ENCODE measurements around the gene ZMYND19.
"Not testable (repeated sequence)": the region's sequence is repeated elsewhere in the genome, so short reads cannot be mapped to it uniquely, and the experiment has no call there.

ZMYND19 gene

DNA sequence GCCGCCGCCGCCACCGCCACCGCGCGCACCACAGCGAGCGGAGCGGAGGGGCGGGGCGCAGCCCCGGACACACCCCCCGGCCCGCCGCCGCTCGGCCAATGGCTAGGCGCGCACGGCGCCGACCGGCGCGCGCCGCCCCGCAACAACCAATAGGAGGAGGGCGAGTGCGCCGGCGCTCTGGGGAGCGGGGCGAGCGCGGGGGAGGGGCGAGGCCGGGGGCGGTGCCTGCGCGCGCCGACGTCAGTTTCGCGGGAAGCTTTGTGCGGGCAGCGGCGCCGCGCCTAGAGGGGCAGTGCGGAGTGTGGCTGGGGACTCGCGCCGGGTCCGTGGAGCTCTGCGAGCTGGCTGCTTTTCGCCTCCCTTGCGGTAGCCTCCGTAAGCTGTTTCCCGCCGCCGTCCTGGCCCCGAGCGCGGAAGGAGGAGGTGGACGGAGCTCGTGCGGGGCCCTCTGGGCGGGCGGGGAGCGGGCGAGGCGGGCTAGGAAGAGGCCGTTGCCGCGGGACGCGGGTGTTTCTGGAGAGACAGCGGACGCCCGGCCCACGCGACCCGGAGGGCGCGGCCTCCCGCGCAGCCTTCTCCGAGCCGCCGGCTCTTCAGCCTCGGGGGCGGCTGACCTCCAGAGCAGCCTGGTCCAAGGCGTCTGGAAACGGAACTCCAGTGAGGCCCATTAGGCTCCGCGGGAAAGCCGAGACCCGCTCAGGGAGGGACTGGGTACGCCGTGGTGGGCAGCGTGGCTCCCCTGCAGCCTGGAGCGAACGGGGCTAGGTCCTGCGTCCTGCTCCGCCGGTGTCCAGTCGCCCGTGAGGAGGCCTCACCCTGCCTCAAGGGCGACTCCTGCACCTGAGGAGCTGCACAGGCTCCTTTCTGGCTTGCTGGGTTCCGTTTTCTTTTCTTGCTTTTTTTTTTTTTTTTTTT lies at the start of gene ZMYND19:
Gene ZMYND19, minus strand, starts transcription at position 44 of the 915 bp plus-strand sequence. CDS start 249 bp downstream, outside the sequence.
- peak; percentile 82 to 88 for DNase-seq (ENCODE audit: low read depth in 2 of 2)

DNA sequence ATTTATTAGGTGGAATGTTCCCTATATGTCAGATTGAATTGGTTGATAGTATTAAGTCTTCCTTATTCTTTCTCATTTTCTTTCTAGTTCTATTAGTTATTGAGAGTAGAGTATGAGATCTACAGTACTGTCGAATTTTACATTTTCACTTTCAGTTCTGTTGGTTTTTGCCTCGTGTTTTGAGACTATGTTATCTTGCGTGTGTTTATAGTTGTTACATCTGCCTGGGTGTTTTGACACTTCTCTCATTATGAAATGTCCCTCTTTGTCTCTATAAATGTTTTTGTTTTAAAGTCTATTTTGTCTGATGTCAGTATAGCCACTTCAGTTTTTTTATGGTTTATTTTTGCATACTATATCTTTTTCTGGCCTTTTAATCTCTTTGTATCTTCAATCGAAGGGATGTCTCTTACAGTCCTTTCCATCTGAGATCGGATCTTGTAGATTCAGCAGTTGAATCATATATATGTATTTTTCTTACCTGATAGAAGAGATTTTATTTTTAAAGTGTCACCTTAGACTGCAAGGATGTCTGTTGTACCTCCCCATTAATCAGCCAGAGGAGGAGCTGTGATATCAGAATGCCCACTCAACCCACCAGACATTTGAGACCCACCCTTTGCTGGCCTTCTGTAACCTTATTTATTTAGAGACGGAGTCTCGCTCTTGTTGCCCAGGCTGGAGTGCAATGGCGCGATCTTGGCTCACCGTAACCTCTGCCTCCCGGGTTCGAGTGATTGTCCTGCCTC lies 49.2 kb upstream of the ZMYND19 start:
- DNase-seq (ENCODE audit: low read depth in 2 of 2) = no peak

DNA sequence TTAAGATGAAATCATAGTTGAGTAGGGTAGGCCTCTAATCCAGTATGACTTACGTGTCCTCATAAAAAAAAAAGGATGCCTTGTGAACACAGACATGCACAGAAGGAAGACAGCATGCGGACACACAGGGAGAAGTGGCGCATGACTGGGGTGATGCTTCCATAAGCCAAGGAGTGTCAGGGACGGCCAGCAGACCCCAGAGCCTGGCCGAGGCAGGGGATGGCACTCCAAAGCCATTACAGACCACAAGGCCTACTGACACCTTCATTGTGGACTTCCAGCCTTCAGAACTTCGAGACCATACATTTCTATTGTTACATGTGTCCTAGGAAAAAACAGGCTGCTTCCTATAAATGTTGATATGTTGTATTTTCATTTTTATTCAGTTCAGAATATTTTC lies 48.4 kb upstream of the ZMYND19 start:
- DNase-seq (ENCODE audit: low read depth in 2 of 2) = no peak

DNA sequence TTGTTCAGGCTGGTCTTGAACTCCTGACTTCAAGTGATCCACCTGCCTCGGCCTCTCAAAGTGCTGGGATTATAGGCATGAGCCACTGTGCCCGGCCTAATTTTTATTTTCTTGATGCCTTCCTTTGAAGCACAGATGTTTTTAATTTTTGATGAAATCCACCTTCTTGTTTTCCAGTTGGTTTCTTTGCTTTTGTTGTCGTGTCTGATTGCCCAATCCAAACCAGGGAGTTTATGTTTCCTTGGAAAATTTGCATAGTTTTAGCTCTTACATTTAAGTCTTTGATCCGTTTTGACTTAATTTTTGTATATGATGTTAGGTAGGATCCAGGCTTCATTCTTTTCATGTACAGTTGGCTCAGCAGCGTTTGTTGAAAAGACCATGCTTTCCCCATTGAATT lies 43.7 kb upstream of the ZMYND19 start:
- no peak for DNase-seq (ENCODE audit: low read depth in 2 of 2)

DNA sequence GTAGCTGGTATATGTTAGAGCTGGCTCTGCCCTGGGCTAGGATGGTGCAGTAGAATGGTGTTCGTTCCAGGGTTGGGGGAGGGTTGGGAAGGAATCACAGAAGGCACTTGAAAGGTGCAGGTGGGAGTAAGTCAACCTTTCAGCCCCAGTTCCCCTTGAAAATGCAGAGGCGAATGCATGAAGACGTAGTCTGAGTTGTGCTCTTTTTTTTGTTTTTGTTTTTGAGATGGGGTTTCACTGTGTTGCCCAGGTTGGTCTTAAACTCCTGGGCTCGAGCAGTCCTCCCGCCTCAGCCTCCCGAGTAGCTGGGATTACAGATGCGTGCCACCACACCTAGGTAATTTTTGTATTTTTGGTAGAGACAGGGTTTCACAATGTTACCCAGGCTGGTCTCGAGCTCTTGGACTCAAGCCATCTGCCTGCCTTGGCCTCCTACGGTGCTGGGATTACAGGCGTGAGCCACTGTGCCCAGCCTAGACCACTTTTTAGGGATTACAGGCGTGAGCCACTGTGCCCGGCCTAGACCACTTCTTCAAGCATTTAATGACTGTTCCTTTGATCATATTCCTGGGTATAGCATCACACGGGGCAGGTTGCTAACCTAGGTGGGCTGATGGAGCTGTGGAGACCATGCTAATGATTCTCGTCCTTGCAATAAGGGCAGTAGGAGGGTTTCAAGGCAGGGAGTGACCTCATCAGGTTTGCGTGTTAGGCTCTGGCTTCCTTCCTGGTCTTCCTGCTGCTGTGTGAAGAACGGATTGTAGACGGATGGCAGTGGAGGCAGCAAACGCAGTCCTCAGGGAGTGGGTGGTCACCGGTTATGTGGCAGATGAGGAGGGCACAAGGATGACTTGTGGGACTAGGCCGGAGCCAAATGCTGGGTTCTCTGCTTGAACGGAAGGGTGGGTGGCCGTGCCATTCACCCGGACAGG lies 42.2 kb upstream of the ZMYND19 start:
- no peak for DNase-seq (ENCODE audit: low read depth in 2 of 2)

DNA sequence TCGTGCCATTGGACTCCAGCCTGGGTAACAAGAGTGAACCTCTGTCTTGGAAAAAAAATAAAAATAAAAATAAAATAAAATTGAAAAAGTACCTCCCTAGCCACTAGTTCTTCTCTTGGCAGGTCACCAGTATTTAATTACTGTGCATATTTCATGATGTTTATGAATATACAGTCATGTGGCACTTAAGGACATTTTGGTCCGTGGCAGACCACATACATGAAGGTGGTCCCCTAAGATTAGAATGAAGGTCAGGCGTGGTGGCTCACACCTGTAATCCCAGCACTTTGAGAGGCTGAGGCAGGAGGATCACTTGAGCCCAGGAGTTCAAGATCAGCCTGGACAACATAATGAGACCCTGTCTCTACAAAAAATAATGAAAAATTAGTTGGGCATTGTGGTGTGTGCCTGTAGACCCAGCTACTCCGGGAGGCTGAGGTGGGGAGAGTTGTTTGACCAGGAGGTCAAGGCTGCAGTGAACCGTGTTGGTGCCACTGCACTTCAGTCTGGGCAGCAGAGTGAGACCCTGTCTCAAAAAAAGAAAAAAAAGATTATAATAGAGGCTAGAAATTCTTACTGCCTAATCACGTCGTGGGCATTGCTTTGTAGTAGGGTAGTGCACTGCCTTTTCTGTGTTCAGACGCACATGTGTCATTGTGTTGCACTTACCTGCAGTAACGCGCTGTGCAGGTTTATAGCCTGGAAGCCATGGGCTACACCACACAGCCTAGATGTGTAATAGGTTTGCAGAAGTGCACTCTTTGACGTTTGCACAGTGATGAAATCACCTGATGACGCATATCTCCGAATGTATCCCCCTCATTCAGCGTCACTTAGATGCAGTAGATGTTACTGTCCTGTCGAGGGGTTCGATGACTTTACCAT lies 41.3 kb upstream of the ZMYND19 start:
- no peak for DNase-seq (ENCODE audit: low read depth in 2 of 2)

DNA sequence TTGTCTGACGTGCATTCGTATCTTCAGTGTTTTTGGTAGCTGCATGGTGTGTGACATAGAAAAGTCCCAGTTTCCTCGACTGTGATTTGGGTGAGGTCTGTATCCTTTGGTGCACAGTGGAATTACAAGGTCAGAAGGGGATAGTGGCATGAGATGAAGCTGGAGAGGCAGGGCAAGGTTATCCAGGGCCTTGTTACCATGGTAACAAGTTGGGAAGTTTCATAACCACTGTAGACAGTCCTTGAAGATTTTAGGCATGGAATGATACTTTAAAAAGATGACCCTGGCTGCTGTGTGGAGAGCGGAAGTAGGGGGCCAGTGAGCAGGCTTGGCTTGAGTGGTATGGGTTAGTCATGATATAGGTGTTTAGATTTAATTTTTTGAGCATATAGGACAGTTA lies 40.4 kb upstream of the ZMYND19 start:
- DNase-seq (ENCODE audit: low read depth in 2 of 2) = no peak

DNA sequence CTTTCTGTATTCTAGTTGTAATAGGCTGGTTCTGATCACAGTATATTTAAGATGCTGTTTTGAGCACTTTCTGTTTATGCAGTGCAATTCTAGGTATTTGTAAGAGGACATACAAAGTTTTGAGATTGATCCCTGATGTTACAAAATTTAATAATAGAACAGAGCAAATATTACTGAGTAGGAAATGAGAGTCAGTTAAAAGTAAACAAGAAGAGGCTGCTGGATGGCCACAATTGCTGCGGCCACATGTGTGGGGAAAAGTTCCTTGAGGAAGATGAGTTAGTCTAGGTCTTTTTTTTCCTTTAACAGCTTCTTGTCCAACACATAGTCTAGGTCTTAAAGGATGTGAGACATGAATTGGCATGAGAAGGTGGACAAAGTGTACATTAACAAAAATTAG lies 39.8 kb upstream of the ZMYND19 start:
- no peak for DNase-seq (ENCODE audit: low read depth in 2 of 2)

DNA sequence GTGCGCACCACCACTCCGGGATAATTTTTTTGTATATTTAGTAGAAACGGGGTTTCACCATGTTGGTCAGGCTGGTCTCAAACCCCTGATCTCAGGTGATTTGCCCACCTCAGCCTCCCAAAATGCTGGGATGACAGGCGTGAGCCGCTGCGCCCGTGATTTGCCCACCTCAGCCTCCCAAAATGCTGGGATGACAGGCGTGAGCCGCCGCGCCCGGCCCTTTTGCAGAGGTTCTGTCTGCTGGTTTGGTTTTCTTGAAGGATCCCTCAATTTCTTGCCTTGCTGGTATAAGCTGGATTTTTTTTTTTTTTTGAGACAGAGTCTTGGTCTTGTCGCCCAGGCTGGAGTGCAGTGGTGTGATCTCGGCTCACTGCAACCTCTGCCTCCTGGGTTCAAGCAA lies 37.1 kb upstream of the ZMYND19 start:
- DNase-seq (ENCODE audit: low read depth in 2 of 2) = not testable (repeated sequence)

DNA sequence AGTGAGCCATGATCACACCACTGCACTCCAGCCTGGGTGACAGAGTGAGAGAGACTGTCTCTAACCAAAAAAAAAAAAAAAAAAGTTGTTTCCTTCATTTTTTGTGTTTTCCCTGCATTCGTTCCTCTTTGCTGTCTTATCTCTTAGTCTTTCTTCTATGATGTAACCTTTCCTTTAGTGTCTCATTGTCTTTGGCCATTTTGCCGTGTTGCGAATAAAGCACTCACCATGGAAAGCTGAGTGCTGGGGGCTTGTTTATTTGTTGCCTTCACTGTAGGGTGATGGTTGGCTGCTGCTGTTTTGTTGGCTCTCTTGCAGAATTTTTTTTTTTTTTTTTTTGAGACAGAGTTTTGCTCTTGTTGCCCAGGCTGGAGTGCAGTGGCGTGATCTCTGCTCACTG lies 36.2 kb upstream of the ZMYND19 start:
- no peak for DNase-seq (ENCODE audit: low read depth in 2 of 2)

DNA sequence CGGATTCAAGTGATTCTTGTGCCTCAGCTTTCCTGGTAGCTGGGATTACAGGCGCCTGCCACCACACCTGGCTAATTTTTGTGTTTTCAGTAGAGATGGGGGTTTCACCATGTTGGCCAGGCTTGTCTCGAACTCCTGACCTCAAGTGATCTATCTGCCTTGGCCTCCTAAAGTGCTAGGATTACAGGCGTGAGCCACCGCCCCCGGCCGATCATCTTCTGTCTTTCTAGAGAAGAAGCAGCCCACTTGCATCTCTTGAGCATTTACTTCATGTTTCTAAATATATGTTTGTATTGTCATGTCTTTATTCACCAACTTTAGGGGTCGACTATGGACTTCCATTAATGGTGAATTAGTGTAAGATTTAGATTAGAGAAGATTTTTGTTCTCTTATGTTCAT lies 31.9 kb upstream of the ZMYND19 start:
- DNase-seq (ENCODE audit: low read depth in 2 of 2) = not testable (repeated sequence)

DNA sequence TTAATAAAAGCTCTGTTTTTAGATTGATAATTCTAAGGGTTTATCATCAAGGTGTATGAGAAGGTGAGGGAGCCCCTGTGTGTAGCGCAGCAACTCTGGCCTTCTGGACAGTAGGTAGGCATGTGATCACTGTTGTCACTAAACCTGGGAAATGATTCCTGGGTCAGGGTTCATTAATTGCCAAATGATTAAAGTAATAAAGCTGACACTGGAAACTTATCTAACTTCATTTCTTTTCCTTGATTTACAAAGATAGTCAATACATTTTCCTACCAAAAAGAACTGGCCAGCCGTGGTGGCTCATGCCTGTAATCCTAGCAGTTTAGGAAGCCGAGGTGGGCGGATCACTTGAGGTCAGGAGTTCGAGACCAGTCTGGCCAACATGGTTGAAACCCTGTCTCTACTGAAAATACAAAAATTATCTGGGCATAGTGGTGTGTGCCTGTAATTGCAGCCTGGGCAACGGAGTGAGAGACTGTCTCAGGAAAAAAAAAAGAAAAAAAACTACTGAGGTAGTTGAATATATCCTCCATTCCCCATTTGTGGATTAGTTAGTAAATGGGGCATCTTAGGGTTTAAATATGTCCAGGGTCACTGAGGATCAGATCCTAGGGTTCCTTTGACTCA lies 30.9 kb upstream of the ZMYND19 start:
- DNase-seq (ENCODE audit: low read depth in 2 of 2) = no peak

DNA sequence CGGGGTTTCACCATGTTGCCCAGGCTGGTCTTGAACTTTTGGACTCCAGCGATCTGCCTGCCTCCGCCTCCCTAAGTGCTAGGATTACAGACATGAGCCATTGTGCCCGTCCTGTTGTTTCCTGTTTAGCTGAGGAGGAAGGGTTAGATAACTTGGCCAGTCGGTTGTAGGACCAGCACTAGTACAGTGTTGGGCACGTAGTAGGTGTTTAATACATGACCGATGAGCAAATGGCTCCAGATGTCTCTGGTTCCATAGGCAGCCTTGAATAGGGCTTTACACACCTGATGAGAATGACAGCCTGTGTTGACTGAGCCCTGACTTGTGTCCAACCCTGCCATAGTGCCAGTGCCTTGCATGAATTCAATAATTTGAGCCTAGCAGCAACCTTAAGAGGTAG lies 30.3 kb upstream of the ZMYND19 start:
- no peak for DNase-seq (ENCODE audit: low read depth in 2 of 2)

DNA sequence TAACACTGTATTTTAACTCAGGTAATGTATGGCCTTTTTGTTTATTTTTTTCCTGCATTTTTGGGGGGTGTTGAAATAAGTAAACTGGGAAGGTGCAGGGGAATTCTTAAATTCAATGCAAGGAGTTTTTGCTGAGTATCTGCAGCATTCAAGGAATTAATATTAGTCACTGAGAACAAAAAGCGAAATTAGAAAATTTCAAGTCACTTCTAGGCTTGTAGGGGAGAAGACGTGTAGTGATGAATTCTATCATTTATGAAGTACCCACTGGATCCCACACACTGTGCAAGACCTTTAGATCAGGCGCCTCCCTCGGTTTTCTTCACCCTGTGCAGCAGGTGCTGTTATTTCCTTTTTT lies 29.7 kb upstream of the ZMYND19 start:
- DNase-seq (ENCODE audit: low read depth in 2 of 2) = no peak

DNA sequence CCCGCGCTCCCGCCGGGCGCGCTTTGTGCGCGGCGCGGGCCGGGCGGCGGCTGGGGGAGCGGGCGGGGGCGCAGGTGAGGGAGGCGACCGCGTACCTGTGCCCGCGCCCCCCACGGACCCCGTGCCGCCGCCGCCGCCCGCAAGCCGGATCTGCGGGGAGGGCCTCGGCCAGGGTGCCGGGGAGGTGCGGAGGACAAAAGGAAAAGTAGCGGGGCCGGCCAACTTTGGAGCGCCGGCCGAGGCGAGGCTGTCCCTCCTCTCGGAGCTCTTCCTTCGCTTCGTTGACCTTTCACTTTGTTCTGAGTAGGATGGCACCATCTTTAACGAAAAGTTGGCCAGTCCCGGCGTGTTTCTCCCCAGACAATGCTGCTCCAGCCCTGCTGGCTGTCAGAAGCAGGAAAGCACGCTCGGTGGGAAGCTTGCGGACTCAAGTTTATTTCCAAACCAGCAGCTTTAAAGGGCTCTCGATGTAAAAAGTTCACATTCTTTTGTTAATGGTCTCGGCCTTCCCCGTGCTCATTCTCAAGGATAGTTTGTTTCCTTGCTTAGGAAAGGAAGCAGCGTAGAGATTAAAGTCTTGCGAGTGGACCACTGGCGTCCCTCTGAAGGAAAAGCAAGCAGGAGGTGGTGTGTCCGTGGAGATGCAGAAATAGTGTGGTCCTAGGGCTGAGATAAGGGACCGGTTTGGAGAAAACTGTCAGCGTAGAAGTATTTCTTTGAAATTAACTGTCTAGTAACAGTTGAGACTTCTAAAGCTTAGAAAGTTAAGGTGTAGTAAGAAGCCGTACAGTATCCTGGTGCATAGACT lies 29.1 kb upstream of the ZMYND19 start:
- no peak for DNase-seq (ENCODE audit: low read depth in 2 of 2)

DNA sequence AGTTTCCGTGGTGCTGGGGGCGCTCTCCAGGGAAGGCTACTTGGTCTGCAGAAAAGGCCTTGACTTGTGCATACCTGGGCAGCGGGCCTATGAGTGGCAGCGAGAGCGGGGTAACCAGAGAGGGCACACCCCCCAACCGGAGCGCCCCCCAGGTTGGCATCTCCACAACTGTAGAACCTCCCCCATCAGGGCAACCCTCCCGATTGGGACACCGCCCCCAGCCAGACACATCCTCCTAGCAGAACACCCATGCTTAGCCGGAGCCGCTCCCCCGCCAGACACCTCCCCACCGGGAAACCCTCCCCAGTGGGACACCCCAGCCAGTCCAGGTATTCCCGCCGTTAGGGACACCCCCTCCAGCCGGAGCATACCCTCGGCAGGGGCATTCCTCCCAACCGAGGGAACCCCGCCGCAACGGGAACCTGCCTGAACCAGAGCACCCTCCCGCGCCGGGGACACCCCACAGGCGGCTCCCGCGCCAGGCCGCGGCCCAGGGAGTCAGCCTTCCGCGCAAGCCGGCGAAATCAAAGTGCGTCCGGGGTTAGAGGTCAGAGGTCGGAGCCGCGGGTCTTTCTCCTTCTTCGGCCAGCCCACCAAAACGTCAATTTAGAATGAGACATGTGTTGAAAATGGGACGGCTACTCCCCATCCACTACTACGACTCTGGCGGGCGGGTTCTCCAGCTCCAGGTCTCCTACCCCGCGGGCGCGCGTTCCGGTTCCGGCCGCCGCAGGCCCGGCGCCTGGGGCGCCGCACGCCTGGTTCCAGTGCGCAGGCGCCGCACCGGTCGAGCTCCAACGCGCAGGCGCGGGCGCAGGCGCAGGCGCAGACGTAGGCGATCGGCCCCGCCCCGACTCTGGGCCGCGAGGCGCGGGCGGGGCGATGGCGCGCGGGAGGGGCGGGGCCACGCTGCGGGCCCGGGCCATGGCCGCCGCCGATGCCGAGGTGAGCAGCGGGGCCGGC lies 28.1 kb upstream of the ZMYND19 start, which contains the start of gene EHMT1:
Gene EHMT1, plus strand, starts transcription at position 901 of the 963 bp plus-strand sequence. Its CDS starts 24 bp downstream, at position 925.
- DNase-seq (ENCODE audit: low read depth in 2 of 2) = peak; percentile 82 to 83

DNA sequence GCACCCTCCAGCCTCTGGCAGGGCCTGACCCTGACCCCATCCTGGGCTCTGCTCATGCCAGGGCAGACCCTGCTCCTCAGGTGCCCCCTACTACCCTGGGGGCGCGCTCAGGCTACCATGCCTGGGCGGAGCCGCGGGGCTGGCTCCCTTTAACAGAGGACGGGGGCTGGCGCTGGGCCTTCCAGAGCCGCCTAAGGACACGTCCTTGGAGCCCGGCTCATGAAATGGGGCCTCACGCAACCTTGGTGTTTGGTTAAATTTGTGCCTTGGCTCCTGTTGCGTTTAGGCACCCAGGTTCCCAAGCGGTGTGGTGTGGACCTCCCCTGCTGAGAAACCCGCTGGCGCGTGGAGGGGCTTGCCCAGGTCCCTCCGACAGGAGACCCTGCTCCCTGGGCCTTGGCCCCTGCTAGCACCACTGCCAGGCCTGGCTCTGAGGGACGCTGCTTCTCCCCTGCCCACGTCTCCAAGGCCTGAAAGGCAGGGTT lies 25.1 kb upstream of the ZMYND19 start:
- no peak for DNase-seq (ENCODE audit: low read depth in 2 of 2)
